Omental fat pad (tissue), 4 donors: ENCODE data around the gene UGT1A3. TPM values are rescaled to one million over a fixed set of nuclear protein-coding genes. Genes with fewer than 3 reads are reported as not detected.

Experiments
- ATAC-seq: fragments of 150-250 bp; one replicate; pipeline ENCODE4 v1.9.1; 2016; ENCODE audit warnings: mild to moderate bottlenecking, moderate library complexity; ENCODE audit not compliant: low FRiP score
- DNase-seq: peaks from one replicate; pipeline ENCODE4 v3.0.0-alpha.2; 2019; ENCODE audit warnings: low spot score
- CTCF ChIP-seq, 3 donors: fragments of 450-650 bp; IDR thresholded peaks; one replicate each; pipeline ENCODE4 v1.5.1; 2016 to 2017; ENCODE audit warnings: antibody characterized with exemption in 3 of 3, mild to moderate bottlenecking in 3 of 3, moderate library complexity in 2 of 3
- total RNA-seq, 4 donors: library from RNA; depleted of rRNA; stranded (reverse); fragments of >200 nt; gene quantifications; one replicate each; pipeline ENCODE4 v1.1.0, GENCODE V29; 2016

UGT1A3 gene
- total RNA-seq, 4 donors from 2014 or later = not detected

- no peak for DNase-seq
- TF ChIP-seq CTCF (IDR thresholded peaks at IDR 0.05) = no peak
- ATAC-seq = no peak
Observed at GRCh38 chr2:233810385-233810784, 81.5 kb downstream of the UGT1A3 start.

DNA sequence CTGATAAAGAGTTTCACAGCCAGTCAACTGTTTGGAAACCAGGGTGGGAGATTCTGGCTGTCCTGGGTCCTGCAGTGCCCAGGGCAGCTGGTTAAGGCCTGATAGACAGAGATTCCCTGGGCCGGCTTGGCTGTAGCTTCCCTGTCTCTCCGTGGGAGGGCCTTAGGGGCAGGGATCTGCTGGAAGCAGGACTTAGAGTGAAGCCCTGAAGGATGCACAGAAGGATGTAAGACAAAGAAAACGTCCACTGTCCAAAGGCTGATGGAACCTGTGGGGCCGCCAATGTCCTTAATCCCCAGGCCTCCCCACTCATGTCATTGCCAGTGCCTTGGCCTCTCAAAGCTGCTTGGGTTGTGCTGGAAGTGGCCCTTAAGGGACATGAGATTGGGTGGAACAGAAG lies 82.2 kb downstream of the UGT1A3 start:
- ATAC-seq (no peak), DNase-seq (peak; percentile 14)
- TF ChIP-seq CTCF (IDR thresholded peaks at IDR 0.05) = no peak

DNA sequence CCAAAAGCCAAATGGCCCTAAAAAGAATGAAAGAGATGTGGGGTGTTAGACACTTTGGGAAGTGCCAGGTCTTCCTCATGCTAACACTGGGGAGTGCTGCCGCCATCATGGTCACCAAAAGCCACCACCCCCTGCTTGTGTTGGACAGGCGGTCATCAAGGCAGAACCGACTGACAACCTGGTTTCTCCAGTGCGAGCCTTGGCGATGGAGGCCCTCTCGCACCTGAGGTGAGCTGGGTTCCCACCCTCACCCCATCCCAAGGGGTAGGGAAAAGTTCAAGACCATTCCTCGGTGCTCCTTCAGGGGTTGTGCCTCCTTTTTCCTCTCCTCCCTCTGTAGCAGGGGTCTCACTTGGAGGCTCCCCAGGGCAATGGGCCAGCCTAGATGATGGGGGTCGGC lies 82.9 kb downstream of the UGT1A3 start:
- no peak for DNase-seq
- no peak for ATAC-seq
- TF ChIP-seq CTCF (IDR thresholded peaks at IDR 0.05) = no peak

- no peak for TF ChIP-seq CTCF (IDR thresholded peaks at IDR 0.05)
- DNase-seq = no peak
- ATAC-seq = no peak
Observed at GRCh38 chr2:233813236-233814055, 84.6 kb downstream of the UGT1A3 start.

GRCh38 chr2:233814056-233814835 lies 85.4 kb downstream of the UGT1A3 start:
- ATAC-seq = no peak
- no peak for TF ChIP-seq CTCF (IDR thresholded peaks at IDR 0.05)
- DNase-seq = no peak

DNA sequence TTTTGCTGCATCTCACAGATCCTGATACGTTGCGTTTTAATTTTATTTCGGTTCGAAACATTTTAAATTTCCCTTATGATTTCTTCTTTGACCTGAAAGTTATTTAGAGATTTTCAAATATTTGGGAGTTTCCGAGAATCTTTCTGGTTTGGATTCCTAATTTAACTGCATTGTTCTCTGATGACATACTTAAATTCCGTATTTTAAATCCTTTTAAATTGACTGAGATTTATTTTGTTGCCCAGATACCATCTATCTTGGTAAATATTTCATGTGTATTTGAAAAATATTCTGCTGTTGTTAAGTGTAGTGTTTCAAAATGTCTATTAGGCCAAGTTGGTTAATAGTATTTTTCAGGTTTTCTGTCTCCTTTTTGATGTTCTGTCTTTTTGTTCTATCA lies 87.0 kb downstream of the UGT1A3 start:
- no peak for DNase-seq
- ATAC-seq = no peak
- TF ChIP-seq CTCF (IDR thresholded peaks at IDR 0.05) = no peak
